ENCODE results near the gene CDSN.

The CDSN gene

DNA sequence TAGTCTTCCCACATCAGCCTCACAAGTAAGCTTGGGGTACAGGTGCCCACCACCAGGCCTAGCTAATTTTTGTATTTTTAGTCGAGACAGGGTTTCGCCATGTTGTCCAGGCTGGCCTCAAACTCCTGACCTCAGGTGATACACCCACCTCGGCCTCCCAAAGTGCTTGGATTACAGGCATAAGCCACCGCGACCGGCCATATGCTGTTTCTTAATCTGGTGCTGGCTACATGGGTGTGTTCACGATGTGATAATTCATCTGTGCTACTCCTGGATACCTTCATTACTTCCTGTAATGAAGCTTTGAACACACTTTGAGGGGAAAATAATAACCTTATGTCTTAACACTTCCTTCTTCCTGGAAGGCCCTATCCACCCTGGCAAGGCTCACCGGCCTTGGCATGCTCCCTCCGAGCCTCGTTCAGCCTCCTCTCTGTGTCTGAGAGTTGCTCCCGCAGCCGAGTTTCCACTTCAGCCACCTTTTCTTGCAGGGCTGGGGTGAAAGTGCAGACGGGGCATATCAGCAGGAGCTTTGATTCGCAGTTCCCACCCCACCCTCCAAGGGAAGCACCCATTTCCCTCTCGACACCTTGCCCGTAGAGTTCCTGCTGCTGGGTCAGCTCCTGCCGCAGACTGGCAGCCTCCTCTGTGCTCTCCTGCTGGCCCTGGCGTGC, 24.2 kb upstream of the CDSN start:
- DNase-seq (ENCODE audit: low read depth), result no peak

DNA sequence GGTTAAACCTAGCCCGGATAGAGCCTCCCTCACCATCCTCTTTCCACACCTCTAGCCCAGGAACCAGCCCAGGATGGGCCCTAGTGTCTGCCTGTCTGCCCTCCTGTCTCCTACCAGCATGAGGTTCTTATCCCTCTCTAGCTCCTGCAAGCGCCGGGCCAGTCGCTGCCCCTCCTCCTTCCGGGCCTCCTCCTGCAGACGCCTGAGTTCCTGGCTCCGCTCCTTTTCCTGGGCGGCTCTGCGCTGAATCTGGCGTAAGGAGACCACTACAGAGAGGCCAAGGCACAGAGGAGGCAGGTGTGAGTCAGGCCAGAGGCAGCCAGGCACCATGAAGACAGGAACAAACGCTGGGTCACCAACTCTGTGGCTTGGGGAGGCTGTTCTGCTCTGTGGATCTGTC, 22.9 kb upstream of the CDSN start:
- DNase-seq (ENCODE audit: low read depth), result peak; percentile 93

DNA sequence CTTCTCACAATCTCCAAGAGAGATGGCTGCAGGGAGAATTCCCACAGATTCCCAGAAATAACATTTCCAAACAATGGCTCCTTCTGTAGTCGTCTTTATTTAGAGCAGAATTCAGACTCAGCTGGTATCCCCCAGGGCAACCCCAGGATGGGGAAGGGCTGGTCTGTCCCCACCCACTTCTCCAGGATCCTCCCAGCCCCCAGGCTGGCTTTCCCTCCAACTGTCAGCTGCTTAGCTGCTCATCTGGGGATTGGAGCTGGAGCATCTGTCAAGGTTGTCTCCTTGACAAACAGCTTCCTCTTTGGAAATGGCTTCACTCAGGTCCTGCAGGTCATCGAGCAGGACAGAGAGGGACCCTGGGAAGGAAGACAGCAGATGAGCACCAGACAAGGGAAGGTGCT, 22.1 kb upstream of the CDSN start:
- DNase-seq (ENCODE audit: low read depth), result no peak

DNA sequence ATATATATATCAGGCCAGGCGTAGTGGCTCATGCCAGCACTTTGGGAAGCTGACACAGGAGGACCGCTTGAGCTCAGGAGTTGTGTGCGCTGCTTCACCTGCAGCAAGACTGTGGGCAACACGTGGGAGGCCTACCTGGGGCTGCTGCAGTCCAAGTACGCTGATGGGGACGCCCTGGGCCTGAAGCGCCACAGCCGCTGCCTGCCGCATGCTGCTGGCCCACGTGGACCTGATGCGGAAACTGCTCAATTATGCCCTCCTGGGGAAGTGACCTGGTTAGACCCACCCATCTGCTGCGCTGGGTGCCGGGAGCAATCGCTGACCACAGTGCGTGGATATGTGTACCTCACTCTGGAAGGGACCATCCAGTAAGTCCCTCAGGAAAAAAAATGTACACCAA, 20.4 kb upstream of the CDSN start:
- no peak for DNase-seq (ENCODE audit: low read depth)

DNA sequence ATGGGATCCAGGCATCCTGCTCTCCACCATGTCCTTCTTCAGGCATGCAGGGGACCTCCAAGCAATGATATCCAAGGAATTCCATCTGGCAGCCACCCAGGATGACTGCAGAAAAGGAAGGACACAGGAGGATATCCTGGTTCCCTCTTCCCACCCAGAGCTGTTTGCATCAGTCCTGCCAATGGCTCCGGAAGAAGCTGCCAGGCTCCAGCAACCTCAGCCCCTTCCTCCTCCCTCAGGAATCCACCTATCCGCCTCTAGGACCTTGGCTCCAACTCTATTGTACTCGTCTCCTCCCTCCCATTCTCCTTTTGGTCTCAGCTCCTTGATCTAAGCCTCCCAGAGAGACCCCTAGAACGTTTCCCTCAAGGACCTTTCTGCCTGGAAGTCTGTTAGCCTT, 19.4 kb upstream of the CDSN start:
- DNase-seq (ENCODE audit: low read depth), result no peak

DNA sequence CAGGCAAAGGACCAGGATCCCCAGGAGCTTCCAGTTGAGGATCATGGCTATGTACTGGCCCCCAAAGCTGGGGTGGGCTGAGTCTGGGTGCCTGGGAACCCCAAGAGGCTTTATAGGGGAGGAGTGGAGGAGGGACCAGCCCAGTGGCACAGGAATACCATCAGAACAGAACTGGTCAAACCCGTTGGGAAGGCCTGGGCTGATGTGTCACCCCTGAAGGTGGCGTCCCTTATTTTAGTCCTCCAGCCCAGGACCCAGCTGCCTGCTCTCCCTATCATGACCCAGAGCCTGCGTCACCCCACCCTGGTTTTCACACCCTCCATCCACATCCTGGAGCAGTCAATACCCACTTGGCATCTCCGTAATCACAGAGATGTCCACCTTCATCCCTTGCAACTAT, 18.7 kb upstream of the CDSN start, which contains the start of gene PSORS1C2:
PSORS1C2 (minus strand) TSS at position 85 of the 400 bp plus-strand sequence; CDS start at position 45, 40 bp downstream.
- DNase-seq (ENCODE audit: low read depth), result no peak

DNA sequence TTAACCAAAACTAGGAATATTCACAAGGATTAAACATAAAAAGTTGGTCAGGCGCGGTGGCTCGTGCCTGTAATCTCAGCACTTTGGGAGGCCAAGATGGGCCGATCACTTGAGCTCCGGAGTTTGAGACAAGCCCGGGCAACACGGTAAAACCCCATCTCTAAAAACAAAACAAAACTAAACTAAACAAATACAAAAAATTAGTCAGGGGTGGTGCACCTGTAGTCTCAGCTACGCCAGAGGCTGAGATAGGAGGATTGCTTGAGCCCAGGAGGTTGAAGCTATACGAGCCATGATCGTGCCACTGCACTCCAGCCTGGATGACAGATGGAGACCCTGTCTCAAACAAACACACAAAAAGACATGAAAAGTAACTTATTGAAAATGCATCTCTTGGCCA, 15.5 kb upstream of the CDSN start:
- no peak for DNase-seq (ENCODE audit: low read depth)

DNA sequence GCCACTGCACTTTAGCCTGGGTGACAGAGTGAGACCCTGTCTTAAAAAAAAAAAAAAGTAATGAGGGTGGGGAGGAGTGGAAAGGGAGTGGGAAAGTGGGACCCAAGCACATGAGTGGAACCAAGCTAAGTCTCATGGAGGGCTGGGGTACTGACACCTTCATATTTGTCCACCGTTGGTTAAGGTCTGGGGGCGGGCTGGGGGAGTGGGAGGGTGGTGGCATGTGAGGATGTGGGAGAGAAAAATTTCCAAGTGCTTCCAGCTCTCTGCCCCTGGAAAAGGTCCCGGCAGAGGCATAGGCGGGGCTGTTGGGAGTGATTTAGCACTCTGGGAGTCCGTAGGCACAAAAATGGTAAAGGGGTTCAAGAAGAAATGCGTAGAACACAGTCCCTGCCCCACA, 12.6 kb upstream of the CDSN start:
- no peak for DNase-seq (ENCODE audit: low read depth)

DNA sequence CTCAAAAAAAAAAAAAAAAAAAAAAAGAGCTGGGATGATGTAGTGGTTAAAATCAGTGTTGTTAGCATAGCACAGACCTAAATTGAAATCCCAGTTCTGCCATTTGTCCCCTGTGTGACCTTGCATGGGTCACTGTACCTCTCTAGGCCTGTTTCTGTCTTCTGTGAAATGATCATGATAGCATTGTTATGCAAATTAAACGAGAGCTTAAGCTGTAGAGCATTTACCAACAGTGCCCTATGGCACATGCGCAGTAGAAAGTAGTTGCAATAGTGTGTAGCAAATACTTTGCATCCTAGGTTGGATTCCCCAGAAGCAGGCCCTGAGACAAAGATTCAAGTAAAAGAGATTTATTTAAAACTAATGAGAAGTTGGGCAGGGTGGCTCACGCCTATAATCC, 11.3 kb upstream of the CDSN start:
- DNase-seq (ENCODE audit: low read depth), result no peak

DNA sequence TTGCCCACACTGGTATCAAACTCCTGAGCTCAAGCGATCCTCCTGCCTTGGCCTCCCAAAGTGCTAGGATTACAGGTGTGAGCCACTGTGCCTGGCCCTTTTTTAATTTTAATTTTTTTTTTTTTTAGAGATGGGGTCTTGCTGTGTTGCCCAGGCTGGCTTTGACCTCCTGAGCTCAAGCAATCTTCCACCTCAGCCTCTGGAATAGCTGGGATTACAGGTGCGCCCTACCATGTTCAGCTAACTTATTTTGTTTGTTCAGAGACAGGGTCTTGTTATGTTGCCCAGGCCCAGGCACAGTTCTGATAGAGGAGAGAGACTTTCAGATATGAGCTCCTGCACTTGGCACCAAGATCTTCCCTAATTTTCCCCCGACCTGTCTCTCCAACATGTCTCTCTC, 10.5 kb upstream of the CDSN start:
- DNase-seq (ENCODE audit: low read depth), result no peak

DNA sequence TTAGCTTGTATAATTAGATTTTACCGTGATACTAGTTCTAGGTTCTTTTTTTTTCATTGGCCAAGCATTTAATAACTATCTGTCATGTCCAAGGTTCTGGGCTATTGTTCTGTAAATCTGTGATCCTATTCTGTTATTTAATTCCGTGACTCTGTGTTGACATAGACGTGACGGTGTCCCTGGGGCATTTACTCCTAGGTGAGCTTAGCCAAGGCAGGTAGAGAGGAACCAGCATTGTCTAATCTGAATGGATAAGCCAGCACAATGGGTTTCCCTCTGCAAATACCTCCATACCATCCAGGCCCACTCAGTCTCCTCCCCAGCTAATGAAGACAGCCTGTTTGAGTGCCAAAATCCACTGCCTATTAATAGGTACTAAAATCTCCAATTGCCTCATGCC, 8.9 kb upstream of the CDSN start:
- no peak for DNase-seq (ENCODE audit: low read depth)

DNA sequence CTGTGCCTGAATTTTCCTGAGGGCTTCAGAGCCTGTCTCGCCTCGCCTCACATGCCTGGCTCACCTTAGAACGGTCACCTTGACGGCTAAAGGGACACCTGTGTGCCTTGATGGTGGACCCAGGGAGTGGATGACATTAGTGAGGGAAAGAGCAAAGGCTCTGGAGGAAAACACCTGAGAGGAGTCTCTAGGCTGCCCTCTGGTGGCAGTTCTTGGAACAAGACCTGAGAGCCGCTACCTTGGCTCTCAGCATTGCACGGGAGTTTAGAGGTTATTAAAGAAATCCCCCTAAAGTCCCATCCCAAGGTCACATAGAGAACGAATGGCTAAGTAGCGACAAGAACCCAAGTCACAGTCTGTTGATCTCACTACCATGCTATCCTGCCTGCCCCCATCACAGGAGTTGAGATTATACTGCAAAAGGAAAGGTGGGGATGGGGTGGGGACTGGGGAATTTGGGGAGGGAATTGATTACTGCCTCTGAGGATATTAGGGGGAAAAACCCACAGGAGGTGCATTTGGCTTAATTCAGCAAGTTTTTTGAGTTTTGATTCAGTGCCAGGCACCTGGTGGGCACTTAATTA, 7.9 kb upstream of the CDSN start:
- DNase-seq (ENCODE audit: low read depth), result peak; percentile 28

DNA sequence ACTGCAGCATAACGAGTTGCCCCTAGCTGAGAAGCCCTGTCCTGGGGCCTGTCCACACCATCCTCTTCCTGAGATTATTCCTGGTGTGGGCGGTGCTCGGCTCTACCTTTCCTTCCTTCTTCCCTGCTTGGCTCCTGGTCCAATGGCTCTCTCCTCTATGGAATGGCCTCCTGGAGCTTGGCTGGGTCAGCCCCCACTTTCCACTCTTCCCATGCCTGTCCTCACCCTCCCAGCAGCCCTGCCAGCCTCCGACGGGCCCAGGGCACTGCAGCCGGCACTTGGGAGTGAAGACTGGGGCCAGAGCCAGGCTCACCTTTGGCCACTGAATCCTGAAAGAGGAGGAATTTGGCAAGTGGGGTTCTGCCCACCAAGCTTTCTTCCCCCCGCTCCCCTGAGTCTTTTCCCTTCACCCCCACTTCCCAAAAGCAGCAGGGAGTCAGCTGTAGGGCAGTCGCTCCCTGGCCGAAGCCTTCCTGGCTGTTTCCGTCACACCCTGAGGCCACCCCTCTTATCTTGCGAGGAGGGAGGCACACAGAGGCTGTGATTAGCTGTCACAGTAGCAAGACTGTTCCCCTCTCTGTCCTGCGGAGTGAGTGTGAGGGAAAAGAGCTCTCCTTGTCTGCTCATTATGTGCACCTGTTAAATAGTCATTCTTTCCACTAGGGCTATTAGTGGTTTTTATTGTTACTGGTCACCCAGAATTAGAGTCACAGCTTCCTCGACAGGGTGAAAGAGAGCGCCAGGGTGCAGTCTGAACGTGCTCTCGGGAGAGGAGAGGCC, 6.3 kb upstream of the CDSN start:
- no peak for DNase-seq (ENCODE audit: low read depth)

DNA sequence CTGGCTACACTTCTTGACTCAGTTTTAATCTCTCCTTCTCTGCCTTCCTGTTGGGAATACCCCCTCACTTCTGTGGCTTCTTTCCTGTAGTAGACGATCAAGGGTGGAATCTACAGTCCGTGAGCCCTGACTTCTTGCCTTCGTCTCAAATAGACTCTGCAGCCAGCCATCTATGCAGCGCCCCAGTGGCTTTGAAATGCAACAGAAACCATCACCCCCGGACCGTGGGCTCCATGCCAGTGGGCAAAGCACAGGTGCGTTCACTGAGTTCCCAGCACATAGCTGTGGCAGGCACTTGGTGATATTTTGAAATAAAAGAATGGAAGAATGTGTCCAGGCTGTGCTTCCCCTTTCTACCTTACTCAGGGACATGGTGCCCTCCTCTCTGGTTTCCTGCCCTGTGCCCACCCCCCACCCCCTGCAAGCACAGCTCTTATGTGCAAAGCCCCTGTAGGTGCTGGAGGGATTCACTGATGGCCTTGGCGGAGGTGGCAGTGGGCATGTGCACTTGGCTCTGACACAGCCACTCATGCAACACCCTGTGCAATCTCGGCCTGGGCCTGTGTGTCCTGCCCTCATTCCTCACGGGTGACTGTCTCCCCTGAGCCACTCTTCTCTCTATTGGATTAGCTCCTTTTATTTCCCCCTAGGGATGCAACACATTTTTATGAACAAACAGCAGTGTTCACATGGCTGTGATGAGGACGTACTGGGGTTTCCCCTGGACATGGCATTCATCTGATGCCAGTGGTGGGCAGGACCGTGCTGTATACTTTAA, 5.5 kb upstream of the CDSN start:
- peak; percentile 49 for DNase-seq (ENCODE audit: low read depth)

DNA sequence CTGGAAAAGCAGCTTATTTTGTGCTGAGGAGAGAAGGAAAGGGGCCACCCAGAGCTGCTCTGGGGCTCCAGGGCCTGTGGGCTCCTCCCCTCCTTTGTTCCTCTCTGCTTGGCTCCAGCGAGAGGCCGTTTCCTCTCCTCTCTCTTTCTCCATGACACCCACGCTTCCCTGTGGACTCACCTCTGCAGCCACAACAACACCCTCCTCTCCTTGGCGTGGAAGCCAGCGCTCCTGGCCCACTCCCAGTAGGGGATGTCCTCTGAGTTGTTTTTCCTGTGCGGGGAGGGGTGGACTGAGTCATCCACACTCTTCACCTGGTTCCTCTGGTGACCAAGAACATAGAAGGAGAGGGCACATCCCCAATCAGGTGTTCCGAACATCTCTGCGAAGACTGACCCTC, 4.9 kb upstream of the CDSN start:
- DNase-seq (ENCODE audit: low read depth), result peak; percentile 62

DNA sequence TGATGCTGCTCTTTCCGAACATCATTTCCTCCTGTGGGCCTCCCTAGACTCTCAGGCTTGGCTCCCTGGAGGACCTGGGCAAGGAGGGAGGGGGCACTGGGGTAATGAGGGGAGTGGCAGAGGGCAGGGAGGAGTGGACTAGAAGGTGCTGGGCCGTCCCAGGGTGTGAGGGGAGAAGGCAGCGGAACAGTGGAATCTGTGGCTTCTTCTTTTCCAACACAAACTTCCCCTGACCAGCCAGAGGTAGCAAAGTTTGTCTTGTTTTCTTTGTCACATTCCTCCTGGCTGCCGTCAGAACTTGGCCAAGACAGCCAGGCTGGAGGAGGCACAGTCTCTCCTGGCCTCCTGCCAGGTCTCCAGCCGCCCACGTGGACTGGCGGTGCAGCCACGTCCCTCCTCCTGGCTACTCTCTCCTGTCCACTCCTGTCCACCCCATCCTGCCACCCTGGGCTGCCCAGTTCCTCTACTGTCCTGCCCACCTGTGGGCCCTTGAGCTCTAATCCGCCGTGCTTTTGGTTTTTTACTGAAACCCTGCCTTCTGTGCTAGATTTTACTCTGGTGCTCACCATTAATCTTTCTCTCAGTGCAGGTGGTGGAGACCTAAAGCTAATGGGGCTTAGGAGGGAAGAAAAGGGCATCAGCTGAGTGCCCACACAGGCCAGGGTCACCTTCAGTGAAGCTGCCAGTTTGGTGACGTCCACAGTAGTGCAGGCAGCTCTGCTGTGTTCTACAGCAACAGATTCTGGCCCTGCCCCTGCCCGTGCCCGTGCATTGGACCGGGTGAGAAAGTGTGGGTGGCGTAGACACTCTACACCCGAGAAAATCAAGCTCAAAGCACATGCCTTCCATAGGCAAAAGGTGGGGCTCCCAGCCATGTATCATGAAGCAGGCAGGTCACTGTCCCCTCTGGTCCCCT, 2.8 kb upstream of the CDSN start:
- DNase-seq (ENCODE audit: low read depth), result peak; percentile 95

DNA sequence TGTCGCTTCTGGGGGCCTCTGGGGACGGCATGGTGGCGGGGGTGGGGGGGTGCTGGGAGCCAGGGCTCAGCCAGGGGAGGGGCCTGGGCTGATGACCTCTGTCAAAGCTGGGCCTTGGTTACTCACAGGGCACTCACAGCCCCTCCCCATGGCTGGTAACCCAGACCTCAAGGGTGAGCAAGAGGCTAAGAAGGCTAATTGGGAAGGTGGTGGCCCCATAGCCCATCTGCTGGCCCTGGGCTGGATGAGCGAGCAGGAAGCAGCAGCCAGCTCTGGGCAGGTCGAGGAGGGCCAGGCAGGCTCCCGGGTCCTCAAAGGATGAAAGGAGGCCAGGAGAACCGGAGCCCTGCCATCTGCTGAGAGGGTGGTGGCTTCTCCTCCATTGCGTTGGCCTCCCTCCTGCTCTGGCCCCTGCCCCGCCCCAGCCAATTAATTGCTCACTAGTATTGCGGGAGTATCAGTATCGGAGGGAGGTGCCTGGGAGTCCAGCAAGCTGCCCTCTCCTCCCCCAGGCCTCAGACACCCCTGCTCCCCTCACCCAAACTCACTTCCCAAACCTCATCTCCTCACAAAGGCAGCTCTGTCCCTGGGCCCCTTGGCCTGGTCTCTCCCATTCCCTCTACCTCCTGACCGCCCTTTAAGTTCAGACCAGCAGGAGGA, 1.0 kb upstream of the CDSN start:
- no peak for DNase-seq (ENCODE audit: low read depth)

DNA sequence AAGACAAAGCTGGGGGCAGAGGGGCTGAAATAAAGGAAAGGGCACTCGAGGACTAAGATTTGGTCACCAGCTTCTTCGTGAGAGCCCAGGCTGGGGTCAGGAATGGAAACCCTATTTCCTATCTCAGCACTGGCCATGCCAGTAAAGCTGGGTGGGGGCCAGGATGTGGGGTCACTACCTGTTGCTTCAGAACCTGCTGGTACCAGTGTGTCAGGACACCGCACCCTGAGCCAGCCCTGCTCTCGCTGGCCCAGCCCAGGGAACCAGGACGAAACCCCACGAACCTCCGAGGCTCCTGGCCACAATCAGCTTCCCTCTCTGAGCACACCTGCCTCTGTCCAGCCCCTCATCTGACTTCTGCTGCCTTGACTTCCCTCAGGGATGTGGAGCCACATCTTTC, 2.1 kb downstream of the CDSN start:
- DNase-seq (ENCODE audit: low read depth), result no peak

DNA sequence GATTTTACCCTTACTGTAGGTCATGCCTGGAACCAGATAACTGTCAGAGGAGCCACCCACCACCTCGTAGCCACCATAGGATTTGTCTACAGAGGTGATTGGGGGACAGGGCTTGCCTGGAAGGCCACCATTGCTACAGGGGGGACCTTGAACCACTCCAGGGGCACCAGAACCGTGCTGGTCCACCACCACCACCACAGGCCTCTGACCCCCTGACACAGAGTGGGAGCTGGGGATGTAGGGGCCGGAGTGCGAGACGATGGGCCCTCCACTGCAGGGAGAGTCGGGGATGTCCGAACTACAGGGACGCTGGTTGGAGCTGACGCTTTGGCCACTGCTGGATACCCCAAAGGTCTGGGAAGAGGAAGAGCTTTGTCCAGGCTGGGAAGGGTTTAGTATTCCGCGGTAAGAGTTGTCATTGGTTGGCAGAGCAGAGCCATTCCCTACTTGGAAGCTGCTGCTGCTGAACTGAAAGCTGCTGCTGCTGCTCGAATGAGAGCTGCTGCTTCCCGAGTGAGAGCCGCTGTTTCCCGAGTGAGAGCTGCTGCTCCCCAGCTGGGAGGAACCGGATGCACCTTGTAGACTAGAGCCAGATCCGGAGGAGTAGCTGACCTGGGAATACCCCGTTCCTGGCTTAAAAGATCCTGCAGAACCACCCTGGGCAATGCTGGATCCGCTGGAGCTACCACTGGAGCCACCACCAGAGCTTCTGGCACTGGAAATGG, 3.4 kb downstream of the CDSN start:
- DNase-seq (ENCODE audit: low read depth), result peak; percentile 14

DNA sequence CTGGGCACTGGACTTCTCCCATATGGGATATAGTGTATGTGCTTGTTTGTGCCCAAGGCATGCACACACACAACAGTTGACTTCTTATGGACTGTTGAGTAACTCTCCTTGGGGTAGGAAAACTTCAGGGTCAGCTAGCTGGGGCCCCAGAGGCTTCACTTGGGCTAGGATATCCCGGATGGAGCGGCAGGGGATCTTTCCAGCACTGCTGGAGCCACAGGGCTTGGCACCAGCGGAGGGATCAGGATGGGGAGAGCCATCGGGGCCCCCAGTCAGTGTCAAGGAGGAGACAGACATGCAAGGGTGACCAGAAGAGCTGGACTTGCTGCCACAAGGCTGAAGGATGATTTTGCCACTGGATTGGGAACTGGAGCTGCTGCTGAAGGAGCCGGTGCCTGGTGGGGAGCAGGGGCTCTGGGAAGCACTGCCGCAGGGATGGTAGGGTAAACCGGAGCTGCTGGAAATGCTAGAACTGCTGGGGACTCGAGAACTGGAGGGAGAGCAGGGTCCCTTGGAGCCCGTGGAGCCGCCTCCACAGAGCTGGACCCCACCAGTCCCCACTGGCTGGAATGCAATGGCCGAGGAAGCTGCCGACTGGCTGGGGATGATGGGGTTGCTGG, 4.2 kb downstream of the CDSN start:
- no peak for DNase-seq (ENCODE audit: low read depth)

All from iris pigment epithelial cell (primary cell).